Measurements from ENCODE around the gene LMNTD1. TPM values are rescaled to one million over a fixed set of nuclear protein-coding genes. Genes with fewer than 3 reads are reported as not detected.

The LMNTD1 gene
- total RNA-seq, 2 donors from 2014 or later: not detected

- Histone ChIP-seq H3K27me3 (replicated peaks; ENCODE audit: insufficient read depth) (no peaks in the 10 kb centered on the region), H3K4me3 (no peak overlapping the region), H3K4me1 (ENCODE audit: control insufficient read depth in 1 of 2, low read depth in 2 of 2) (no peaks in the 10 kb centered on the region), H3K36me3 (no peaks in the 10 kb centered on the region), H3K27ac (no peak overlapping the region), H3K9me3 (no peaks in the 10 kb centered on the region)
- ATAC-seq (ENCODE audit: insufficient number of reproducible peaks, low FRiP score, low read depth) (no peak), DNase-seq (ENCODE audit: low spot score) (no peak)
- no peak for TF ChIP-seq CTCF (IDR thresholded peaks at IDR 0.05)
Measured at GRCh38 chr12:25531502-25532052, 21.5 kb downstream of the LMNTD1 start.

GRCh38 chr12:25529738-25530137 lies 23.3 kb downstream of the LMNTD1 start:
- TF ChIP-seq CTCF (IDR thresholded peaks at IDR 0.05): no peak
- no peak overlapping the region for H3K27ac ChIP-seq
- H3K27me3 ChIP-seq (replicated peaks; ENCODE audit: insufficient read depth): no peaks in the 10 kb centered on the region
- H3K4me3 ChIP-seq: no peak overlapping the region
- DNase-seq (ENCODE audit: low spot score) (no peak), ATAC-seq (ENCODE audit: insufficient number of reproducible peaks, low FRiP score, low read depth) (no peak)
- H3K9me3 ChIP-seq: no peaks in the 10 kb centered on the region
- no peaks in the 10 kb centered on the region for H3K4me1 ChIP-seq (ENCODE audit: control insufficient read depth in 1 of 2, low read depth in 2 of 2)
- H3K36me3 ChIP-seq: no peaks in the 10 kb centered on the region

GRCh38 chr12:25526778-25527177 lies 26.3 kb downstream of the LMNTD1 start:
- no peaks in the 10 kb centered on the region for H3K9me3 ChIP-seq
- no peak for TF ChIP-seq CTCF (IDR thresholded peaks at IDR 0.05)
- H3K27me3 ChIP-seq (replicated peaks; ENCODE audit: insufficient read depth): no peaks in the 10 kb centered on the region
- no peaks in the 10 kb centered on the region for H3K36me3 ChIP-seq
- no peak overlapping the region for H3K4me3 ChIP-seq
- no peak for ATAC-seq (ENCODE audit: insufficient number of reproducible peaks, low FRiP score, low read depth)
- no peak overlapping the region for H3K27ac ChIP-seq
- DNase-seq (ENCODE audit: low spot score): no peak
- no peaks in the 10 kb centered on the region for H3K4me1 ChIP-seq (ENCODE audit: control insufficient read depth in 1 of 2, low read depth in 2 of 2)

GRCh38 chr12:25524366-25524765 lies 28.7 kb downstream of the LMNTD1 start:
- TF ChIP-seq CTCF (IDR thresholded peaks at IDR 0.05): no peak
- no peak for ATAC-seq (ENCODE audit: insufficient number of reproducible peaks, low FRiP score, low read depth)
- no peaks in the 10 kb centered on the region for H3K4me1 ChIP-seq (ENCODE audit: control insufficient read depth in 1 of 2, low read depth in 2 of 2)

GRCh38 chr12:25521625-25522256 lies 31.3 kb downstream of the LMNTD1 start:
- no peak overlapping the region for H3K4me3 ChIP-seq
- no peak for TF ChIP-seq CTCF (IDR thresholded peaks at IDR 0.05)
- H3K27ac ChIP-seq: no peak overlapping the region
- no peaks in the 10 kb centered on the region for H3K27me3 ChIP-seq (replicated peaks; ENCODE audit: insufficient read depth)
- H3K9me3 ChIP-seq: no peaks in the 10 kb centered on the region
- H3K4me1 ChIP-seq (ENCODE audit: control insufficient read depth in 1 of 2, low read depth in 2 of 2): no peaks in the 10 kb centered on the region
- H3K36me3 ChIP-seq: no peaks in the 10 kb centered on the region
- ATAC-seq (ENCODE audit: insufficient number of reproducible peaks, low FRiP score, low read depth) (no peak), DNase-seq (ENCODE audit: low spot score) (no peak)

More at GRCh38 chr12:25524366-25524765, 28.7 kb downstream of the LMNTD1 start:
- Histone ChIP-seq H3K27ac (no peak overlapping the region), H3K4me3 (no peak overlapping the region), H3K9me3 (no peaks in the 10 kb centered on the region), H3K27me3 (replicated peaks; ENCODE audit: insufficient read depth) (no peaks in the 10 kb centered on the region), H3K36me3 (no peaks in the 10 kb centered on the region)
- no peak for DNase-seq (ENCODE audit: low spot score)

Data from thoracic aorta (tissue), 2 donors.